ENCODE results near the gene DCP1A.

DNA sequence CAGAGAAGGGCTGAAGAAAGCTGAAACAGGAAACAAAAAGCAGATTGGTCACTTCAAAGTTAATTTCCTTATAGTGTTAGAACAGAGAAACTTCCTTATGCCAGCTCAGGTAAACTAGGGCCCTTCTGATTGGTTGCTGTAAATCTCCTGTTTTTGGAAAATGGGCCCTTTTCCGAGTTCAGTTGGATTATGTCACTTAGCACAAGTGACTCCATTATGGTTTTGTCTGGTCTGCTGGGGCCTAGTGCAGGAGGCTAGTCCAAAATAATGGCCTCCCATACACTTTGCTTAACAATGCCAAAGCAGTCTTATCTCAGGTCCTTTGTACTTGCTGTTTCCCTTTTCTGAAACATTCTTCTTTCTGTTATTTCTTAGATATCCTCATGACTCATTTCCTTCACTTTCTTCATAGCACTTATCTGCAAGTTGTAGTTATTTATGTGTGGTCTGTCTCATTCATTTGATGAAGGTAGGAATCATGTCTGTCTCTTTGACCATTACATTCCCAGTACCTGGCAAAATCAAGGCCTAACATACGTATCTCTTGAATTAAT, 7.7 kb upstream of the DCP1A start:
- TF ChIP-seq, protein P1, sequence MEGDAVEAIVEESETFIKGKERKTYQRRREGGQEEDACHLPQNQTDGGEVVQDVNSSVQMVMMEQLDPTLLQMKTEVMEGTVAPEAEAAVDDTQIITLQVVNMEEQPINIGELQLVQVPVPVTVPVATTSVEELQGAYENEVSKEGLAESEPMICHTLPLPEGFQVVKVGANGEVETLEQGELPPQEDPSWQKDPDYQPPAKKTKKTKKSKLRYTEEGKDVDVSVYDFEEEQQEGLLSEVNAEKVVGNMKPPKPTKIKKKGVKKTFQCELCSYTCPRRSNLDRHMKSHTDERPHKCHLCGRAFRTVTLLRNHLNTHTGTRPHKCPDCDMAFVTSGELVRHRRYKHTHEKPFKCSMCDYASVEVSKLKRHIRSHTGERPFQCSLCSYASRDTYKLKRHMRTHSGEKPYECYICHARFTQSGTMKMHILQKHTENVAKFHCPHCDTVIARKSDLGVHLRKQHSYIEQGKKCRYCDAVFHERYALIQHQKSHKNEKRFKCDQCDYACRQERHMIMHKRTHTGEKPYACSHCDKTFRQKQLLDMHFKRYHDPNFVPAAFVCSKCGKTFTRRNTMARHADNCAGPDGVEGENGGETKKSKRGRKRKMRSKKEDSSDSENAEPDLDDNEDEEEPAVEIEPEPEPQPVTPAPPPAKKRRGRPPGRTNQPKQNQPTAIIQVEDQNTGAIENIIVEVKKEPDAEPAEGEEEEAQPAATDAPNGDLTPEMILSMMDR (conservative IDR thresholded peaks at IDR 0.05; ENCODE audit: low read length), result no peak
- no peak for TF ChIP-seq EZH2phosphoT487 (IDR thresholded peaks at IDR 0.05; ENCODE audit: borderline replicate concordance, low read depth, low read length)

Data from OCI-LY7 (cell line).